ENCODE data around the gene CDC42SE2.
"Not testable (repeated sequence)": the region's sequence is repeated elsewhere in the genome, so short reads cannot be mapped to it uniquely, and the experiment has no call there.

GRCh38 chr5:131344288-131344687, 80.4 kb downstream of the CDC42SE2 start:
- TF ChIP-seq CTCF (IDR thresholded peaks at IDR 0.05 in 8 of 11, conservative IDR thresholded peaks at IDR 0.05 in 3 of 11); POLR2A (IDR thresholded peaks at IDR 0.05); POLR2AphosphoS5 (IDR thresholded peaks at IDR 0.05): not testable (repeated sequence)

Data from spleen (tissue), 7 donors.